ENCODE measurements around the gene LARP6.

The LARP6 gene

DNA sequence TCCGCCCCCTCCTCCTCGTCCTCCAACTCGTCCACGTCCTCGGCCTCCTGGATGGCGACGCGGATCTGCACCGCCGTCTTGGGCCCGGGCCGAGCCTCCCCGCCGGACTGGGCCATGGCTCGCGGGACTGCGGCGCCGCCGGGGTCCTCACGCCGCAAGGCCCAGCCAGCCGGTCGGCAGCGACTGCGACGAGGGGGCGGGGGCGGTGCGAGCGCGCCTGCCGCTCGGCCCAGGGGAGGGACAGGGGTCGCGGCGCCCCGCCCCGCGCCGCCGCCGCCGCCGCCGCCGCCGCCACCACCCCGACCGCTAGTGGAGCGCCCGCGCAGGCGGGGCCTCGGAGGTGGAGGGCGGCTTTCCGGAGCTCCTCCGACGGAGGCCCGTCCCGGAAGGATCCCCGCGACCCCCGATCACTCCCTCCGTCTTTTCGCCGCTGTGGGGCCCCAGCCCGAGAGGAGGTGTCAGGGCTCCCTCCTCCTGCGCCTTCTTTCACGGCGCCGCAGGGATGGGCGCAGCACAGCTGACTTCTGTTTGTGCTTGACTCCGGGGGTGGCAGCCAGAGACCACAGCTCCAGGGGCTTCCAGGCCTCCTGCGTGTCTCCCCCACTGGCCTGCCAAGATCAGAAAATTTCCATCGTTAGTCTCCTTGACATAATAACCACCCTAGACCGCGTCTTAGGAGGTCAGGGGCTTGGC is at the start of gene LARP6:
Gene LARP6 (minus strand): TSS at position 185 of the 693 bp plus-strand sequence. CDS start 69 bp downstream, at position 116.
- Histone ChIP-seq H3K27ac (ENCODE audit: low read length) (peak within 1 kb of the TSS; percentile 77), H3K36me3 (ENCODE audit: control insufficient read depth in 1 of 2, insufficient read depth in 2 of 2, low read length in 2 of 2) (peaks cover 0 to 26% of the 10 kb centered on the region in 2 donors), H3K4me3 (ENCODE audit: low read depth in 1 of 2, low read length in 2 of 2) (peak within 1 kb of the TSS; percentile 64 to 70), H3K9me3 (ENCODE audit: control insufficient read depth in 1 of 2, low read length in 2 of 2) (no peaks in the 10 kb centered on the region), H3K4me1 (ENCODE audit: control insufficient read depth in 1 of 2, insufficient read depth in 2 of 2, low read length in 2 of 2) (peaks cover 0 to 27% of the 10 kb centered on the region in 2 donors), H3K27me3 (ENCODE audit: low read depth, low read length) (no peaks in the 10 kb centered on the region)

- Histone ChIP-seq H3K4me1 (ENCODE audit: control insufficient read depth in 1 of 2, insufficient read depth in 2 of 2, low read length in 2 of 2) (no peaks in the 10 kb centered on the region), H3K27ac (ENCODE audit: low read length) (no peak overlapping the region), H3K36me3 (ENCODE audit: control insufficient read depth in 1 of 2, insufficient read depth in 2 of 2, low read length in 2 of 2) (peaks cover 0 to 20% of the 10 kb centered on the region in 2 donors), H3K27me3 (ENCODE audit: low read depth, low read length) (no peaks in the 10 kb centered on the region), H3K9me3 (ENCODE audit: control insufficient read depth in 1 of 2, low read length in 2 of 2) (no peaks in the 10 kb centered on the region), H3K4me3 (ENCODE audit: low read depth in 1 of 2, low read length in 2 of 2) (no peak overlapping the region)
Measured at GRCh38 chr15:70902107-70902506, 48.1 kb upstream of the LARP6 start.

DNA sequence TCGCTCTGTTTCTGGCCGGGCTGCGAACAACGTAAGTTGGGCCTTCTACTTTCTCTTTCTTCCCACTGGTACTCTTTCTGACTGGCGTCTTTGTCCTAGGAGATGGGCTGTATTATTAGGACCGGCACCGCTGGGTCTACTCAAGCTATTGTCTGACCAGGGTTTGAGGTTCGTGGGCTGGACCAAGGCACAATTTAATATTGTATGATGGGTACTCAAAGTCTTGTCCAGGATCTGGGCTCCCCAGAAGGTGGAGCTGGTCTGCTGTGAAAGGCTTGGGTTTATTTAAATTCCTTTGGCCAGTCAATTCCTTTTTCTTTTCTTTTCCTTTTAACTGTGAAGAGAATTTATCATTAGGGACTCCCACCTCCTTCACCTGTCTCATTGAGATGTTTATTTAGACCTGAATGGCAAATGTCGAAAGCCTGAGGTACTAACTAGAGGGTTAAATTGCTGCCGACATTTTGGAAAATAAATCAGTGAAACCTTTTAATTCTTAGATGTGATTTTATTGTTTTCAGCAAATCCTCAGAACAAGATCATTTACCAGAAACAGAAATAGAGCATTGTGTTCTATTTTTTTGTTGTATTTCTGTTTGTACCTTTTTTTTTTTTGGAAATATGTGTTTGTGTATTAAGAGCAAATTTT is 39.1 kb upstream of the LARP6 start:
- Histone ChIP-seq H3K4me3 (ENCODE audit: low read depth in 1 of 2, low read length in 2 of 2) (peak overlapping the region; percentile 98 to 100), H3K36me3 (ENCODE audit: control insufficient read depth in 1 of 2, insufficient read depth in 2 of 2, low read length in 2 of 2) (no peaks in the 10 kb centered on the region), H3K9me3 (ENCODE audit: control insufficient read depth in 1 of 2, low read length in 2 of 2) (no peaks in the 10 kb centered on the region), H3K4me1 (ENCODE audit: control insufficient read depth in 1 of 2, insufficient read depth in 2 of 2, low read length in 2 of 2) (peaks cover 0 to 16% of the 10 kb centered on the region in 2 donors), H3K27ac (ENCODE audit: low read length) (peak overlapping the region; percentile 77), H3K27me3 (ENCODE audit: low read depth, low read length) (no peaks in the 10 kb centered on the region)

- H3K27ac ChIP-seq (ENCODE audit: low read length): peak within 1 kb of the TSS; percentile 77
- H3K4me3 ChIP-seq (ENCODE audit: low read depth in 1 of 2, low read length in 2 of 2): peak within 1 kb of the TSS; percentile 98 to 100
- H3K27me3 ChIP-seq (ENCODE audit: low read depth, low read length): no peaks in the 10 kb centered on the region
- H3K4me1 ChIP-seq (ENCODE audit: control insufficient read depth in 1 of 2, insufficient read depth in 2 of 2, low read length in 2 of 2): peaks cover 0 to 16% of the 10 kb centered on the region in 2 donors
- H3K9me3 ChIP-seq (ENCODE audit: control insufficient read depth in 1 of 2, low read length in 2 of 2): no peaks in the 10 kb centered on the region
- no peaks in the 10 kb centered on the region for H3K36me3 ChIP-seq (ENCODE audit: control insufficient read depth in 1 of 2, insufficient read depth in 2 of 2, low read length in 2 of 2)
Measured at GRCh38 chr15:70892002-70892911, 38.3 kb upstream of the LARP6 start, which contains the start of the genes LRRC49 and THAP10. Gene LRRC49 (plus strand): TSS chr15:70892826. CDS start chr15:70892895, 69 bp downstream. Gene THAP10 (minus strand): TSS chr15:70892433. CDS start chr15:70892272, 161 bp downstream.

DNA sequence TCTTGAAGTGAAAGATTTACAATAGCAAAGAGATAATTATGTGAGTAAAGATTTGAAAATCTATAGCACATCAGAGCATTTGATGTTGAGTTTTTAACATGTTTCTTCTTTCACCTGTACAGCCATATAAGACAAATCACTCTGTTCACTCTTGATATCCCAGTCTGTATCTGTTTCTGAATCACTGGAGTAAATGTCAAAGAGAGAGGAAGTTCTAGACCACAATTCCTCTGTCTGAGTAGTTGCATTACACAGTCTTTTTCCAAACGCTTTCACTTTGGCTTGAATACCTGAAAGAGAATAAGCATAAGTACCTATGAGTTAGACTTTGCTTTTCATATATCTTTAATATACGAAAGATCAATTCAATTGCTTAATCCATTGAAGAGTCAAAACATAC is 28.4 kb upstream of the LARP6 start:
- H3K36me3 ChIP-seq (ENCODE audit: control insufficient read depth in 1 of 2, insufficient read depth in 2 of 2, low read length in 2 of 2): no peaks in the 10 kb centered on the region
- H3K27ac ChIP-seq (ENCODE audit: low read length): no peak overlapping the region
- H3K27me3 ChIP-seq (ENCODE audit: low read depth, low read length): no peaks in the 10 kb centered on the region
- H3K4me3 ChIP-seq (ENCODE audit: low read depth in 1 of 2, low read length in 2 of 2): no peak overlapping the region
- no peaks in the 10 kb centered on the region for H3K9me3 ChIP-seq (ENCODE audit: control insufficient read depth in 1 of 2, low read length in 2 of 2)
- H3K4me1 ChIP-seq (ENCODE audit: control insufficient read depth in 1 of 2, insufficient read depth in 2 of 2, low read length in 2 of 2): no peaks in the 10 kb centered on the region

DNA sequence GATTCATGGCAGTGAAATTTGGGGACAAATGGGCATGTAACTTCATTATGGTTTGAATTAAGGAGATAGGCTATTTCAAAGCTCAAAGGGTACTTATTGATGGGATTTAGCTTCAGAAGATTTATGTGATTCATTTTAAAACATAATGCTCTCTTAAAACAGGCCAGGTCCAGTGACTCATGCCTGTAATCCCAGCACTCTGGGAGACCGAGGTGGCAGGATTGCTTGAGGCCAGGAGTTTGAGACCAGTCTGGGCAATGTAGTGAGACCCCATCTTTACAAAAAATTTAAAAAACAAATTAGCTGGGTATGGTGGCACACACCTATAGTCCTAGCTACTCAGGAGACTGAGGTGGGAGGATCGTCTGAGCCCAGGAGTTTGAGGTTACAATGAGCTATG is 26.8 kb upstream of the LARP6 start:
- Histone ChIP-seq H3K9me3 (ENCODE audit: control insufficient read depth in 1 of 2, low read length in 2 of 2) (no peaks in the 10 kb centered on the region), H3K4me1 (ENCODE audit: control insufficient read depth in 1 of 2, insufficient read depth in 2 of 2, low read length in 2 of 2) (no peaks in the 10 kb centered on the region), H3K4me3 (ENCODE audit: low read depth in 1 of 2, low read length in 2 of 2) (no peak overlapping the region), H3K27me3 (ENCODE audit: low read depth, low read length) (no peaks in the 10 kb centered on the region), H3K27ac (ENCODE audit: low read length) (no peak overlapping the region), H3K36me3 (ENCODE audit: control insufficient read depth in 1 of 2, insufficient read depth in 2 of 2, low read length in 2 of 2) (no peaks in the 10 kb centered on the region)

DNA sequence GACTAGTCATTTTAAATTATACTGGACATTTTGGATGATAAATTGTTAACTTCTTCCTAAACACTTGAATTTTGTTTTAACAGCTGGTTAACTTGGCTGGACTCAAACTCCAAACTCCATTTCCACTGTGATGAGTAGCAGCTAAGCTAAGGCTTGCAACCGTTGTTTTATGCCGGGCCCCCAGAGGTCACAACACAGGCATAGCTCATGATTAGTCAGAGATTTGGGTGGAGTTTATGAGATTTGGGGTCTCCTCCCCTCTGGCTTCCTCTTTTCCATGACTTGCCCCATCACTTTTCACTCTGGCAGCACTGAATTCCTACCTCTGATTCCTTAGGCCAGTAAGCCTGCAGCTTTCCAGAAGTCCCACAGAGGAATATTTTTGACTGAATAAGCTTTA is 25.4 kb upstream of the LARP6 start:
- H3K27me3 ChIP-seq (ENCODE audit: low read depth, low read length): no peaks in the 10 kb centered on the region
- no peaks in the 10 kb centered on the region for H3K4me1 ChIP-seq (ENCODE audit: control insufficient read depth in 1 of 2, insufficient read depth in 2 of 2, low read length in 2 of 2)
- H3K9me3 ChIP-seq (ENCODE audit: control insufficient read depth in 1 of 2, low read length in 2 of 2): no peaks in the 10 kb centered on the region
- no peak overlapping the region for H3K4me3 ChIP-seq (ENCODE audit: low read depth in 1 of 2, low read length in 2 of 2)
- H3K36me3 ChIP-seq (ENCODE audit: control insufficient read depth in 1 of 2, insufficient read depth in 2 of 2, low read length in 2 of 2): no peaks in the 10 kb centered on the region
- no peak overlapping the region for H3K27ac ChIP-seq (ENCODE audit: low read length)

DNA sequence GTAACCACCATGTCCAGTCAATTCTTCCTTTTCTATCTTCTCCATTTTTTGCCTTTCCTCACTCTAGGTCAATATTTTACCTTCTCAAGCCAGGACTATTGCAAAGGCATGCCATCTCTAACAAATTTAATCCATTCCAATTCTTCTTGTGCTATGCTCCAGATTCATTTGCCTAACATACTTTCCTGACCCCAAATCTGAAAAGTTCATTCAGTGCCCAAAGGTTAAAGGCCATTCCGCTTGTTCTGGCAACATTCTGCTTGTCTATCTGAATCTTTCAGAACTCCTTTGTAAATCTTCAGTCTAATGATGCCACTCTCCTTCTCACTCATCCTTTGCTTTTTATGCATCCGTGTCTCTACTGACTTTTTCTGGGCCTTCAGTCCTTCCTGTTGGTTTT is 22.7 kb upstream of the LARP6 start:
- H3K27ac ChIP-seq (ENCODE audit: low read length): no peak overlapping the region
- no peak overlapping the region for H3K4me3 ChIP-seq (ENCODE audit: low read depth in 1 of 2, low read length in 2 of 2)

GRCh38 chr15:70876011-70876410 is 22.1 kb upstream of the LARP6 start:
- H3K9me3 ChIP-seq (ENCODE audit: control insufficient read depth in 1 of 2, low read length in 2 of 2): no peaks in the 10 kb centered on the region
- no peak overlapping the region for H3K27ac ChIP-seq (ENCODE audit: low read length)
- no peak overlapping the region for H3K4me3 ChIP-seq (ENCODE audit: low read depth in 1 of 2, low read length in 2 of 2)
- H3K27me3 ChIP-seq (ENCODE audit: low read depth, low read length): no peaks in the 10 kb centered on the region
- H3K36me3 ChIP-seq (ENCODE audit: control insufficient read depth in 1 of 2, insufficient read depth in 2 of 2, low read length in 2 of 2): no peaks in the 10 kb centered on the region
- H3K4me1 ChIP-seq (ENCODE audit: control insufficient read depth in 1 of 2, insufficient read depth in 2 of 2, low read length in 2 of 2): no peaks in the 10 kb centered on the region

More for the DNA sequence above, 22.7 kb upstream of the LARP6 start:
- Histone ChIP-seq H3K4me1 (ENCODE audit: control insufficient read depth in 1 of 2, insufficient read depth in 2 of 2, low read length in 2 of 2) (no peaks in the 10 kb centered on the region), H3K9me3 (ENCODE audit: control insufficient read depth in 1 of 2, low read length in 2 of 2) (no peaks in the 10 kb centered on the region), H3K36me3 (ENCODE audit: control insufficient read depth in 1 of 2, insufficient read depth in 2 of 2, low read length in 2 of 2) (no peaks in the 10 kb centered on the region), H3K27me3 (ENCODE audit: low read depth, low read length) (no peaks in the 10 kb centered on the region)

- no peaks in the 10 kb centered on the region for H3K27me3 ChIP-seq (ENCODE audit: low read depth, low read length)
- peaks cover 1 to 5% of the 10 kb centered on the region in 2 donors for H3K4me1 ChIP-seq (ENCODE audit: control insufficient read depth in 1 of 2, insufficient read depth in 2 of 2, low read length in 2 of 2)
- H3K4me3 ChIP-seq (ENCODE audit: low read depth in 1 of 2, low read length in 2 of 2): no peak overlapping the region
- H3K27ac ChIP-seq (ENCODE audit: low read length): no peak overlapping the region
- no peaks in the 10 kb centered on the region for H3K9me3 ChIP-seq (ENCODE audit: control insufficient read depth in 1 of 2, low read length in 2 of 2)
- no peaks in the 10 kb centered on the region for H3K36me3 ChIP-seq (ENCODE audit: control insufficient read depth in 1 of 2, insufficient read depth in 2 of 2, low read length in 2 of 2)
Measured at GRCh38 chr15:70875001-70875782, 21.2 kb upstream of the LARP6 start.

All from muscle layer of duodenum (tissue), 2 donors.